OCI-LY3 (cell line): ENCODE results near the gene HMOX1.
A peak's percentile ranks its signal among the peaks of the same experiment; 100 is the strongest.

Experiments
- H2AFZ ChIP-seq: fragments of 200-600, 300-600 bp; shearing (Covaris generic); 2 replicates; pipeline ENCODE4 v1.6.0; 2014; ENCODE audit warnings: antibody characterized with exemption, low read depth, low read length
- H3K27ac ChIP-seq: fragments of 200-600, 300-600 bp; sonication (generic); 2 replicates; pipeline ENCODE4 v1.5.1; 2014; ENCODE audit warnings: mild to moderate bottlenecking, low read length, moderate library complexity, mixed read lengths
- H3K27me3 ChIP-seq: fragments of 200-600, 300-600 bp; sonication (generic); 2 replicates; pipeline ENCODE4 v1.6.1; 2014; ENCODE audit warnings: low read depth, low read length, mixed read lengths
- H3K36me3 ChIP-seq: fragments of 200-600, 300-600 bp; sonication (generic); replicated peaks from 2 replicates; pipeline ENCODE3; 2014; ENCODE audit warnings: low read depth, low read length, mixed read lengths
- H3K4me1 ChIP-seq: fragments of 300-600, 200-600 bp; sonication (generic); 2 replicates; pipeline ENCODE4 v1.6.1; 2014; ENCODE audit warnings: low read length, mixed read lengths
- H3K4me2 ChIP-seq: fragments of 200-600, 300-600 bp; sonication (generic); 2 replicates; pipeline ENCODE4 v1.6.1; 2014; ENCODE audit warnings: low read length, mixed read lengths
- H3K4me3 ChIP-seq: fragments of 300-600, 200-600 bp; sonication (generic); 2 replicates; pipeline ENCODE4 v1.5.1; 2014; ENCODE audit warnings: antibody characterized with exemption, mild to moderate bottlenecking, low read length, moderate library complexity
- H3K79me2 ChIP-seq: fragments of 300-600, 200-600 bp; shearing (Covaris generic); 2 replicates; pipeline ENCODE4 v1.6.1; 2014; ENCODE audit warnings: mild to moderate bottlenecking, low read length, mixed read lengths
- H3K9ac ChIP-seq: fragments of 300-600, 200-600 bp; shearing (Covaris generic); 2 replicates; pipeline ENCODE4 v1.6.0; 2014; ENCODE audit warnings: mild to moderate bottlenecking, low read length, moderate library complexity
- H3K9me3 ChIP-seq: fragments of 200-600, 300-600 bp; shearing (Covaris generic); 2 replicates; pipeline ENCODE4 v1.6.1; 2014; ENCODE audit warnings: low read length, mixed read lengths; ENCODE audit not compliant: insufficient read depth
- H4K20me1 ChIP-seq: fragments of 200-600, 300-600 bp; sonication (generic); 2 replicates; pipeline ENCODE4 v1.6.1; 2016; ENCODE audit warnings: low read length, mixed read lengths; ENCODE audit not compliant: insufficient read depth
- CTCF ChIP-seq: fragments of 200-600, 300-600 bp; sonication (generic); IDR thresholded peaks from 2 replicates; pipeline ENCODE4 v1.5.1; 2014; ENCODE audit warnings: antibody characterized with exemption, low read length, low read depth
- EZH2phosphoT487 ChIP-seq: fragments of 200-600 bp; shearing (Covaris generic); IDR thresholded peaks from 2 replicates; pipeline ENCODE4 v1.6.1; 2018; ENCODE audit warnings: antibody characterized with exemption, mixed run types, low read depth

HMOX1 gene

GRCh38 chr22:35342390-35342789, 38.5 kb upstream of the HMOX1 start:
- no peak overlapping the region for H3K4me3 ChIP-seq
- H3K9me3 ChIP-seq, result no peaks in the 10 kb centered on the region
- H3K4me2 ChIP-seq, result no peak overlapping the region
- no peak overlapping the region for H2AFZ ChIP-seq
- no peaks in the 10 kb centered on the region for H3K79me2 ChIP-seq
- H3K36me3 ChIP-seq, result peaks cover 20% of the 10 kb centered on the region
- H3K27ac ChIP-seq, result no peak overlapping the region
- H3K9ac ChIP-seq, result no peak overlapping the region
- no peaks in the 10 kb centered on the region for H4K20me1 ChIP-seq
- peaks cover 23% of the 10 kb centered on the region for H3K4me1 ChIP-seq
- no peaks in the 10 kb centered on the region for H3K27me3 ChIP-seq
- TF ChIP-seq EZH2phosphoT487 (no peak), CTCF (no peak)

GRCh38 chr22:35343664-35344550, 37.0 kb upstream of the HMOX1 start:
- H3K36me3 ChIP-seq, result peaks cover 20% of the 10 kb centered on the region
- H4K20me1 ChIP-seq, result no peaks in the 10 kb centered on the region
- TF ChIP-seq EZH2phosphoT487 (no peak), CTCF (no peak)
- no peak overlapping the region for H2AFZ ChIP-seq
- H3K9ac ChIP-seq, result no peak overlapping the region
- no peak overlapping the region for H3K4me3 ChIP-seq
- H3K4me1 ChIP-seq, result peaks cover 27% of the 10 kb centered on the region
- no peak overlapping the region for H3K27ac ChIP-seq
- H3K9me3 ChIP-seq, result no peaks in the 10 kb centered on the region
- no peak overlapping the region for H3K4me2 ChIP-seq
- H3K79me2 ChIP-seq, result no peaks in the 10 kb centered on the region
- no peaks in the 10 kb centered on the region for H3K27me3 ChIP-seq

DNA sequence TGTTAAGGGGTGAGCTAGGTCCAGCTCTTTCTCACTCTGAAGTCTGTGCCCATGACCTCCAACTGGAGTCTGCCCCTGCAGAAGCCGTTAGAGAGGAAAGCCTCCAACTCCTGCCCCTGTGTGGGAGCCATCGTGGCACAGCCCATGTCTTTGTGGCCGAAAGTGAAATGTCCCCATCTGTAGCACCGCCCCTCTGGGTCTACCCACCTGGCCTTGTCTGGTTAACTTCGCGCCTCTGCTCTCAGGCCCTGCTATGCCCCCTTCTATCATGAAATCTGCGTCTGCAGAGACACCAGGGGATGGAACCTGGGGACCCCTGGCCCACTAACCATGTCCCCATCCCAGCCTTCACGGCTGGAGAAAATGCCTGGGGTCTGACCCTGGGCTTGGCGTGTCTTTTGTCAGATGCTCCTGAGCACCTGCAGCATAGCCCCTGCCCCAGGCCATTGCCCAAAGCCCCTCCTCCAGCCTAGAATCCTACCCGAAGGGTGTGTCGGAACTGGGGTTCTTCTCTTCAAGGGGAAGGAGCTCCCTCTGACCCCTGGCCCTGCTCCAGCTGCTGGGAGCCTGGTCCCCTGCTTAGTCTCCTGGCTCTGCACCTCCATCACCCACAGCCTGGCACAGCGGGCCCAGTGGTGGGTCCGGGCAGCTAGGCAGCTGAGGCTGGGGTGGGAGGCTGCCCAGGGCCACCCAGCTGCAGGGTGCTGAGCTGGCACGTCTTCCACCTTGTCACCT, 35.8 kb upstream of the HMOX1 start:
- Histone ChIP-seq H3K9ac (0 out of 2 replicates have a peak overlapping the region, but pooled peaks have one; percentile 14), H3K27me3 (no peaks in the 10 kb centered on the region), H3K4me3 (no peak overlapping the region), H3K4me2 (peak overlapping the region; percentile 46), H3K36me3 (peaks cover 20% of the 10 kb centered on the region), H2AFZ (no peak overlapping the region), H3K27ac (no peak overlapping the region), H3K9me3 (no peaks in the 10 kb centered on the region), H3K79me2 (no peaks in the 10 kb centered on the region), H3K4me1 (peaks cover 39% of the 10 kb centered on the region), H4K20me1 (no peaks in the 10 kb centered on the region)
- TF ChIP-seq CTCF (no peak), EZH2phosphoT487 (no peak)

DNA sequence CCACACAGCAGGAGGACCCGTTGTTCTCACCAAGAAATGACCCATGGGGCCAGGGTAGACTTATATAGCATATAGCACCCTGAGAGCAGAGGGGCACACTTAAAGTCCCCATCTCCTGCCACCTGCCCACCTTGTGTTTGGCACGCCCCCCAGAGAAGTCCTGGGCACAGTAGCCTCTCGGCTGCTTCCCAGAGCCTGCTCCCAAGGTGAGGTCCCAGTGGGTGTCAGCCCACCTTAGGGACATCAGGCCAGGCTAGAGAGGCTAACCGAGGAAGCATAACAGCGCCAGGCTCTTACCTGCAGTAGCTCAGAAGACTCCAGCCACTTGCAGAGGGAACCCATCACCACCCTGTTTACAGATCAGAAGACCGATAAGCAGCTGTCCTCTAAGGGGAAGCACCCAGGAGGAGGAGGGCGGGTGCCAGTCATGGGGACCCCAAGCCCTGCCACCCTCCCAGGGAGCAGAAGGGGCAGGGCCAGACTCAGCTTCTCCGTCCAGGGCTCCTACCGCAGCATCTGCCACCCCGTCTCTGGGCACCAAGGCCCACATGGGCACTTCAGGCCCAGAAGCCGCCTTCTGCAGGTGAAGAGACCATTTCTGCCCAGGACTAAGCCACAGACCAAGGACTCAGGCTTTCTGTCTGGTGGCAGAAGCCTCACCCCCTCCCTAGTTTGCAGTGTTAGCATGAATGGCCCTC, 34.9 kb upstream of the HMOX1 start:
- Histone ChIP-seq H3K27me3 (no peaks in the 10 kb centered on the region), H3K36me3 (peaks cover 17% of the 10 kb centered on the region), H3K79me2 (no peaks in the 10 kb centered on the region; the same call in 1 of the 2 replicates), H3K4me2 (peak overlapping the region; percentile 13), H4K20me1 (no peaks in the 10 kb centered on the region), H3K9ac (no peak overlapping the region), H3K4me3 (no peak overlapping the region), H2AFZ (no peak overlapping the region), H3K4me1 (peaks cover 45% of the 10 kb centered on the region), H3K27ac (no peak overlapping the region), H3K9me3 (no peaks in the 10 kb centered on the region)
- TF ChIP-seq EZH2phosphoT487 (no peak), CTCF (no peak)
